T-helper 22 cell (primary cell): Measurements from ENCODE around the gene ESPNL.

Source experiments
- DNase-seq: peaks from one replicate; pipeline ENCODE4 v3.0.0-alpha.2; 2020; ENCODE audit warnings: low read depth

The ESPNL gene

GRCh38 chr2:238075397-238075796, 24.7 kb upstream of the ESPNL start:
- no peak for DNase-seq

DNA sequence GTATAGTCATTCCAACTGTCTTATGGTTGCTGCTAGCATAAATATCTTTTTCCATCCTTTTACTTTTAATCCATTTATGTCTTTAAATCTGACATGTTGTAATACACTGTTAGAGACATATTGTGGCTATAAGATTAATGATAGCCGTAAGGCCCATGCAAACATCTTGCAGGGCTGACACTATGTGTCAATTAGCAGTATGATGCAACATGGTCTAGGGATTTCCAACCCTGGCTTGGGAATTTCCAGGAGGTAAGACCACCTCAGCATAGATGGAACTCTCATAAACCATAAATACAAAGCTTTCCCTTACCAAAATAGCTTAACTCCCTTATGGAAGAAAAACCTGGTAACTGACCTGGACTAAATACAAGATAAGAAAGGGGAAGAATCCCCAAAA, 22.8 kb upstream of the ESPNL start:
- DNase-seq, result no peak

- no peak for DNase-seq
Observed at GRCh38 chr2:238079874-238080327, 20.2 kb upstream of the ESPNL start.

DNA sequence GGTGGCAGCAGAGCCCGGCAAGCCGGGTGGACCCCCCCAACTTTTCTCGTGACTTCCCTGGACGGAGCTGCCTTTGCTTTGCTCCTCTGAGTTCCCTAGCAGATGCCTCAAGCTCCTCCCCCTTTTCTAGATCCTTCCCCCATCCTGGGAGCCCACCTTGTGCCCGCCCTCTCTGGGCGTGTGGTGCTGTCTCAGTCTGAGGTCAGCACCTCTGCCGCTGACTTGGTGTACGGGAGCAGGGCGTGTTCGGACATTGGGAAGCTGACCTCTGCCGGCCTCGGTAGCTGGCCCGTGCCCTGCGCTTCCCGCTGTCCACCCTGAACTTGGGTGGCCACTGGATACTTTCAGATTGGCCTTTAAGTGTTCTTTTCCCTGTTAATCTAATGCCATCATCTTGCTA, 19.6 kb upstream of the ESPNL start:
- DNase-seq, result no peak

GRCh38 chr2:238081150-238081549, 19.0 kb upstream of the ESPNL start:
- DNase-seq, result no peak

DNA sequence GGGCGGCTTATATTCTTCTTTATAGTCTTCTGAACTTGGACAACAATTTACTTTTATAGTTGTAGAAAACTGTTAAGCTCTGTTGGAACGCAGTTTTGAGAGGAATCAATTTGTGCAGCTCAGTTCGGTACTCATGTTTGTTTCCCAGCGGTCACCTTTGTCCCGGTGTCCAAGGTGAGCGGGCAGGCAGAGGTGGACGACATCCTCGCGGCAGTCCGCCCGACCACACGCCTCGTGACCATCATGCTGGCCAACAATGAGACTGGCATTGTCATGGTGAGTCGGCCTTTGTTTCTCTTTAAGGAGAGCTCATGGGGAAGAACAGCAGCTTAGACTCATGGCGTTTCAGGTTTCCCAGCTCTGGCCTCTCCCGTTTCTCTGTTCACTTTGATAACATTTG, 18.6 kb upstream of the ESPNL start:
- no peak for DNase-seq

DNA sequence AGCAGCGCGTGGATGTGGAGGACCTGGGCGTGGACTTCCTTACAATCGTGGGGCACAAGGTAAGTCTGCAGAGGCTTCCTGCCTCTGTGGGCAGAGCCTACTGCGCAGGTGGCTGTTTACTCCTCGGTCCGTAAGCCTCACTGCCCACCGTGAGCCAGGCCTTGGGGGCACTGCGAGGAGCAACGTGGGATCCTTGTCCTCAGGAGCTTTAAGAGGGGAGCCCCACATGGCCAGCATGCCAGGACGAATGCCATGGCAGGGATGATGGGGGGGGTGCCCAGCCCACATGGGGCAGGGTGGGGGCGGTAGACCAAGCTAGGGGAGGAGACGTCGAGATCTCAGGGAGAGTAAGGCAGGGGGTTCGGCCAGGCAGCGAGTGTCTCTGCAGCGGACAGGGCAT, 18.0 kb upstream of the ESPNL start:
- no peak for DNase-seq

DNA sequence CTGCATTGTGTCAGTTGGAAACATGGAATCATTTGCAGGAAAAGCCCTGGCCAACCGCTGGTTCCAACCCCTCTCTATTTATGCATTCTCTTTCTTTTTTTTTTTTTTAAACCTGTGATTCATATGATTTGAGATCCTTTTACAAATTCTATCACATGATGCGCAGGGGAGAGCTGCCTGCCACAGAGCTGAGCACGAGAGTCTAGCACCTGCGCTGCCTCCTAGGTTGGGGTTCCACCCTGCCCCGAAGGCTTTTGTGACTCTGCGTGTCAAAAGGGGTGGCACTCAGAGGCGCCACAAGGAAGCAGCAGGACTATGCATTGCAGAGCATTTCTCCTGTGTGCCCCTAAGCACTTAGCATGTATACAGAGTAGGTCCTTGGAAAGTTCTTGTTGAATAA, 17.3 kb upstream of the ESPNL start:
- no peak for DNase-seq

GRCh38 chr2:238083919-238084318, 16.2 kb upstream of the ESPNL start:
- DNase-seq, result no peak

- no peak for DNase-seq
Observed at GRCh38 chr2:238084761-238085160, 15.4 kb upstream of the ESPNL start.

DNA sequence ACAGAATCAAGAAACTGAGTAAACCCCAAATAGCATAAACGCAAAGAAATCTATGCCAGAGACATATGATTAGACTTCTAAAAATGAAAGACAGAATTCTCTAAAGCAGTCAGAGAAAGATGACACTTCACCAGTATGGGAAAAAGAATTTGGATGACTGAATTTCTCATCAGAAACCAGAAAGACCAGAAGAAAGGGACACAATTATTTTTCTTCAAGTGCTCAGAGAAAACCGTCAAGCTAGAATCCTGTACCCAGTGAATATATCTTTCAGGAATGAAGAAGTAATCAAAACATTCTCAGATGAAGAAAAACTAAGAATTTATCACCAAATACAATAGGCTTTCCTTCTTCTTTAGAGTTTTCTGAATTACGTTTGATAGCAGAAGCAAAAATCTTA, 14.2 kb upstream of the ESPNL start:
- DNase-seq, result no peak

DNA sequence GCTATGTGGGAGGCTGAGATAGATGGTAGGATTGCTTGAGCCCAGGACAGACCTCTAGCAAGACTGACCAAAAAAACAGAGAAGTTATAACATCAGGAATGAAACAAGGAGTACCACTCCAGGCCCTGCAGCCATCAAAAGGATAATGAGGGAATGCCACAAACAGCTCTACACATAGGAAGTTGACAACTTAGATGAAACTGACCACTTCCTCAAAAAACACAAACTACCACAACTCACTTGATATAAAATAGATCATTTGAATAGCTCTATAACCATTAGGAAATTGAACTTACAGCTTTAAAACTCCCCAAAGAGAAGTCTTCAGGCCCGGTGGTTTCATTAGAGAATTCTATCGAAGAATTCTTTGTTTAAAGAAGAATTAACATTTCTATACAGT, 12.9 kb upstream of the ESPNL start:
- no peak for DNase-seq

GRCh38 chr2:238090887-238091286, 9.3 kb upstream of the ESPNL start:
- DNase-seq, result no peak

DNA sequence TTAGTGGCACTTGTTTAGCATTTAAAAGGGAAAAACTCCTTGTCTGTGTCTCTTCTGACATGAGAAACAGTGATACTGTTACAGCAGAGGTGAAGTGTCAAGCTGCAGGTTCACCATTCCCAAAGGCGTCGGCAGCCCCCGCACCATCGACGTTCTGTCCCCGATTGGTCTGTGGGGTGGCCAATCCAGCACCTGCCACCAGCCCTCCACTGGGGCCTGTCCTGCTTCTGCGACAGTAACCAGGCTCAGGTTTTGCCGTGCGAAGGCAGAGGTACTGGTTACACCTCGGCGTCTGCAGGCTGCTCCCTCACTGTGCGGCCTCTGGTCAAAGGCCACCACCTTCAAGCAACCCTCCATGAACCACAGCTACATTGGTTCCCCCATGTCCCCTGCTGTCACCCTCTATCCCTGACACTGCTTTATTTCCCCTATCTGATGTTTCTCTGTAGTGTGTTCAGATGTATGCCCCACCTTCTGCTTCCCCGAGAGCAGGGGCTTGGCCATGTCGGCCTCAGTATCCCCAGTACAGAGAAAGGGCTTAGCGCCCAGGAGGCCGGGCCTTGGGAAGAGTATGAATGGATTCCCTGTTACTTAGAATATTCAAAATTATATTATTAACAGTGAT, 8.6 kb upstream of the ESPNL start:
- DNase-seq, result no peak

DNA sequence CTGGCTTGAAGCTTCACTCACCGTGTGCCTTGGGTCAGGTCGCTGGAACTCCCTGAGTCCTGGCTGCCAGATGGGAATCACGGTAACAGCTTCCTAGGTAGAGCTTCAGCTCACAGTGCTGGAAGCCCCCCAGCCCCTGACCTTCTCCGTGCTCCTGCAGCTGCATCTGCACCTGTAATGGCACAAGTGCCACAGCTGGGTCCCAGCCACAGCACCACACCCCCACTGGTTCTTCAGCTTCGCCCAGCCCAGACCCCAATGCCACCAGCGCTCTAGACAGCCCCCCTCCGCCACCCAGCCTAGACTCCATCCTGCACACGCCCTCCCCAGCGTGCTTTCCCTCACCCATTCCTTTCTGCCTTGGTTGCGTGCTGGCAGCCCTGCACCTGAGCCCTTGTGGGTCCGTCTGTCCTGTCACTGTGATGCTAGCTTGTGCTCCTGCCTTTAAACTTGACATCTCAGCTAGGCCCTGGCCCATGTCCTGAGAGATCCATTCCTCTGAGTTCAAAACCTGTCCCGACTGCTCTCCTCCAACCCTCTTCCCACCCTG, 7.6 kb upstream of the ESPNL start:
- no peak for DNase-seq

DNA sequence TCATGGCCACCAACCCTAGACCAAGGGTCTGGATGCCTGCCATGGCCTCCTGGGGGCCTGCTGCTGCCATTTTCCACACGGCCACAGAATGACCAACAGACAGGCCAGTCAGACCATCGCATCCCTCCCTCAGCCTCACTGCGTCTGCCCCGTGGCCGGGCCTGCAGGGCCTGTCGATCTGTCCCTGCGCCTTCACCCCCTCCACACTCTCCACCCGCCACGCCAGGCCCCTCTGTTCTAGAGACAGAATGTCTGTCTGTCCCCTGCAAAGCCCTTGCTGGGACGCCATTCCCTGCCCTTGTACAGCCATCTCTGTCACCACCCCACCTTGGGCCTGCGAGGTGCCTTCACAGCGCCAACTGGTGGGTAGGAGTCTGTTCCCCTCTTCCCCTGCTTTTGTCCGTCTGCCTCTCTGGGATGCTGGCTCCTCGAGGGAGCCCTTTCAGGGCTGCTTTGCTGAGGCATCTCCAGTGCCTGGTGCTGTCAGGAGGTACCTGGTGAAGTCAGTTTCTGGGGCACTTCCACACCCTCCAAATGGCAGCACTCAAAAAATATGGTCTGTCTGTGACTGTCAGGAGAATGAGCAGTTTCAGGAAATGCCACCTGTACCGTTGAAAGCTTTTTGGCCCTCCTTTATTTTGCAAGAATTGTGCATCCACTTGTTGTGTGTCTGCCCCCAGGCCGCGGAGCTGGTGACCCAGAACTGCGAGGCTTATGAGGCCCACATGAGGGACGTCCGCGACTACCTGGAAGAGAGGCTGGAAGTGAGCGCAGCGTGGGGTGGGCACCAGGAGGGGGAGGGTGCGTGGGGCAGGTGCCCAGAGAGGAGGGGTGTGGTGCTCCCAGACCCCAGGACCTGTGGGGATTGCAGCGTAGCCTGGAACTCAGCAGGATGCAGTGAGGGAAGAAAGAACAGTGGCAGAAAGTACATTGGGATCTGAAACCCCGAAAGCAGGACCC, 6.7 kb upstream of the ESPNL start:
- no peak for DNase-seq

DNA sequence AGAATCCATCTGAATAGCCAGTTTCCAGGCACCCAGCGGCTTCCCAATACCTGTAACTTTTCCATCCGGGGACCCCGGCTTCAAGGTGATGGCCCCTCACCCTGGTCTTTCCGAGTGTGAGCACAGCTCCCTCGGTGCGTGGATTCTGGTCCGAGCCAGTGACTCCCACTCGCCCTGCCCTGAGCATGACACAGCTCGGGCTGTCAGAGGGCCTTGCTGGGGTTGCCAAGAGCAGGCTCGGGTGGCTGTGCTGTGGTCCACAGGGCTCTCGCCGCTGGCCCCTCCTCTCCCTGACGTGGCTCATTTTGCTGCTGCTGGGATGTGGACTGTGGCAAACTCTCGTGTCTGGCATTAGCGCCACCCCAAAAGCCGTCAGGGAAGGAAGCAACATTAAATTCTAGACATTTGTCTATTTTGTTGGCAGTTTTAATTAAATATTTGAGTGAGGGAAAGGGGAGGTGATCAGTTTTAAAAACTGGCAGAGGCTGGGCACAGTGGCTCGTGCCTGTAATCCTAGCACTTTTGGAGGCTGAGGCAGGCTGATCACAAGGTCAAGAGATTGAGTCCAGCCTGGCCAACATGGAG, 5.6 kb upstream of the ESPNL start:
- DNase-seq, result no peak

- no peak for DNase-seq
Observed at GRCh38 chr2:238095143-238095542, 5.0 kb upstream of the ESPNL start.

DNA sequence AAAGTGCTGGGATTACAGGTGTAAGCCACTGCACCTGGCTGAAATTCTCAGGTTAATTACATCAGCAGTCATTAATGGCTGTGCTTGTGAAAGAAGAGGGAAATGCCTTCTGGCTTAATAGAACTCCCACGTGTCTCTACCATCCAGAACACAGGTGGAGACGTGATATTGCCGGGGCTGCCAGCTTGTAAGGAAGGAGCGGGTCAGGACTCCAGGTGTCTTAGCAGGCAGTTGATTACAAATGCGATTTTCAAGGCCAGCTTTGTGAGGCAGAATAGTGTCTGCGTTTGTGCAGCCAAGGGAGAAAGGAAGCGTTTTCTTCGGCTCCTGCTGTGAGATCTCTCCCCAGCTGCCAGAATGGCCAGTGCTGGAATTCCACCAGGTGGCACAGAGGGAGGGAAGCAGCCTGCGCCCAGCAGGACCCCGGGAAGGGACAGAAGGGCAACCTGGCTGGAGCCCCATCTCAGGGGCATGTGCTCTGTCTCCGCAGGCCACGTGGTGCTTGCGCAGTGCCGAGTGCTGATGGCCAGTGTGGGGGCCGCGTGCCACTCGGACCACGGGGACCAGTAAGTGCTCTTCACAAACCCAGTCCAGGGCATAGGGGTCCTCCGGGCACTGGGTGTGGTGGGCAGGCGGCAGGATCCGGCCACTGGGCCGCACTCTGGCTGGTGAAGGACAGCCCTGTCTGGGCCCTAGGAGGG, 3.7 kb upstream of the ESPNL start:
- DNase-seq, result no peak

GRCh38 chr2:238097201-238097987, 2.7 kb upstream of the ESPNL start:
- DNase-seq, result no peak
